Activated gamma-delta T cell treated with anti-CD3 and anti-CD28 coated beads, Interleukin-2, amount 50 U/mL, for 16 hours (primary cell): ENCODE data around the gene DUOXA1.
"Not testable (repeated sequence)": the region's sequence is repeated elsewhere in the genome, so short reads cannot be mapped to it uniquely, and the experiment has no call there.

Source experiments
- DNase-seq: peaks from one replicate; pipeline ENCODE4 v3.0.0-alpha.2; 2020; ENCODE audit warnings: low read depth

DUOXA1 gene

DNA sequence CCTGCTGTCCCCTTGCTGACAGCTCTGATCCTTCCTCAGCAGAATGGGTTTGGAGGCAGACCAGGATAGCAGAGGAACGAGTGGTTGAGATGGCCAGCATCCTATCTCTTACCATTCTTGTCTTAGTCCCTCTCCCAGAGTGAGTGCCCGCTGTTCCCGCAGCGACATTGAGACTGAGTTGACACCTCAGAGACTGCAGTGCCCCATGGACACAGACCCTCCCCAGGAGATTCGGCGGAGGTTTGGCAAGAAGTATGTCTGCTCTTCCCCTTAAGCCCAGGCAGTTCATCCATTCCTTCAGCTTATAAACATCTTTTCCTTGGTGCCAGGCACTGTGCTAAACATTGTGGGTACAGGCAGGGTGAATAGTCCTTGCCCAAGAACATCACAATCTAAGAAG lies 21.3 kb upstream of the DUOXA1 start:
- no peak for DNase-seq

DNA sequence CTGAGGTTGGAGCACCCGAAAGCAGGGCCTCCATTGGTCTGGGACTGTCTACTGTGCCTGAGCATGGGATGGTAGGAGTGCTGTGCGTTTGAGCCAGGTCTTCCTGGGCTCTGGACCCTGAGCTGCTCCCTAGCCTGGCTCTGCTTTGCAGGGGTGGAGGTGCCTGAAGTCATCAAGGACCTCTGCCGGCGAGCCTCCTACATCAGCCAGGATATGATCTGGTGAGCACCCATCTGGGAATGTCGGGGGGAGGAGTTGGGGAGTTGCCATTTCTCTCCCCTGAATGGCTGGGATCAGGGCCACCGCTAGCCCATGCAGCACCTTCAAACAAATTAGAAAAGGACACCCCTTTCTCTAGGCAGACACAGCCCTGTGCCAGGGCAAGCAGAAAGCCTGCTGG lies 20.8 kb upstream of the DUOXA1 start:
- no peak for DNase-seq

- DNase-seq = no peak
These were observed 19.4 kb upstream of the DUOXA1 start for GRCh38 chr15:45149060-45149459.

DNA sequence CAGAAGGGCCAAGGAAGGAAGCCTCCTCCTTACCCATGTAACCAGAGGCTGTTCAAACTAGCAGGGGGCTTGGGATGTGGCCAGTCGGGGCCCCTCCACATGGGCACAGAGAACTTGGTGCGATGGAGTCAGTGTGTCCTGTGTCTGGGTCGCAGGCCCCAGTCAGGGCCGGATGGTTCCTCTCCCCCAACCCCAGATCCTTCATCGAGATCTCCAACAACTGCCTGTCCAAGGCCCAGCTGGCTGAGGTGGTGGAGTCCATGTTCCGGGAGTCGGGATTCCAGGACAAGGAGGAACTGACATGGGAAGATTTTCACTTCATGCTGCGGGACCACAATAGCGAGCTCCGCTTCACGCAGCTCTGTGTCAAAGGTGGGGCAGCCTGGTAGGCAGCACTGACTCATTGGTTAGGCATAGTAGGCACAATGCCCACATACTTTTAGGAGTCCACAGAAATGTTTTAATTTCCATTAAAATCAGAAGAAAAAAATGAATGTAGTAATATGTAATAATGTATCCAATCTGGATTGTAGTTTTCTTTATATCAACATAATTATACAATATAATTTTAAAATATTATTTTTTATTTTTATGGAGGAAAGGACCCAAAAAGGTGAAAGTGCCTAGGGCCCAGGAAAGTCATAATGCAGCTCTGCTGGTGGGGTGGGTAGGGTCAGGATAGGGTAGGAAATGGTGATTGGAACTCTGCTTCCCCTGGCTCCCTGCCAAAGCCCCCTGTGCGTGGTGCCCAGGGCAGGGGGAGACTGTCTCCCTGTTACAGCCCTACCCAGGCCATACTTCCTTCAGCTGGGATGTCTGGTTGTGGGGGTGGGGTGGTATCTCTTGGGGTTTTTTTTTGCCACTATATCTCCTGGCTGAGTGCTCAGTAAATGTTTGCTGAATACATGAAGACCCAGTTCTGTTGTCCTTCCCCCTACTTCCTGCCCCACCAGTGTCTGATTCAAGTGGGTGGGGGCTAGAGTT lies 18.7 kb upstream of the DUOXA1 start:
- no peak for DNase-seq

GRCh38 chr15:45147606-45148005 lies 17.9 kb upstream of the DUOXA1 start:
- DNase-seq = no peak

GRCh38 chr15:45146405-45146804 lies 16.7 kb upstream of the DUOXA1 start:
- DNase-seq = no peak

DNA sequence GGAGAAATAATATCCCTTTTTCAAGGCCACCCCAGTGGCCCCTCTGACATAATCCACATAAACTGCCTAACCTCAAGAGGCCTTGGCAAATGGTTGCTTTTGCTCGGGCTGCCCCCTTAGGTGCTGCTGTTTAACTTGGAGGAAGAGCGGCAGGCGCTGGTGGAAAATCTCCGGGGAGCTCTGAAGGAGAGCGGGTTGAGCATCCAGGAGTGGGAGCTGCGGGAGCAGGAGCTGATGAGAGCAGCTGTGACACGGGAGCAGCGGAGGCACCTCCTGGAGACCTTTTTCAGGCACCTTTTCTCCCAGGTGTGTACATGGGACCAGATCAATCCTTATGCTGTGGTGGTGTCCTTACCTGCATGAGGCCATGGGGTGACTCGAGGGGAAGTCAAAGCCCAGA lies 15.1 kb upstream of the DUOXA1 start:
- DNase-seq = no peak

GRCh38 chr15:45143946-45144345 lies 14.3 kb upstream of the DUOXA1 start:
- no peak for DNase-seq

- DNase-seq = no peak
These were observed 13.4 kb upstream of the DUOXA1 start for GRCh38 chr15:45143056-45143455.

DNA sequence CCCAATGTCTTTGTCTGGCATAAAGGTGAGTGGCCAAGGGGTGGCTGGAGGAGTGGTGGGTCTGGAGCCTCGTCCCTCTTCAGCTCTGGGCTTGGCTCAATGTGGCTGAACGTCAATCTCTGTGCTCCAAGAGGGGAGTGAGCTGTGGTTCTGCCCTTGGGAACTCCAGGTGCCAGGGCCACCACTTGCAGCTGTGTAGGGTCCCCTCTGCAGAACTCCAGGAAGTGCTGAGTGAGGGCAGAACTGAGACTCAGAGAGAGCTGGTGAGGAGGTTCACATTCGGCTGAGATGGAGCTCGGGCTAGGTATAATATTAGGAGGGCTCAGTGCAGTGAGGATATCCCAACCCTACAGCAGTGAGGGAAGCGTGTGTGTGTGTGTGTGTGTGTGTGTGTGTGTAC lies 11.7 kb upstream of the DUOXA1 start:
- DNase-seq = no peak

DNA sequence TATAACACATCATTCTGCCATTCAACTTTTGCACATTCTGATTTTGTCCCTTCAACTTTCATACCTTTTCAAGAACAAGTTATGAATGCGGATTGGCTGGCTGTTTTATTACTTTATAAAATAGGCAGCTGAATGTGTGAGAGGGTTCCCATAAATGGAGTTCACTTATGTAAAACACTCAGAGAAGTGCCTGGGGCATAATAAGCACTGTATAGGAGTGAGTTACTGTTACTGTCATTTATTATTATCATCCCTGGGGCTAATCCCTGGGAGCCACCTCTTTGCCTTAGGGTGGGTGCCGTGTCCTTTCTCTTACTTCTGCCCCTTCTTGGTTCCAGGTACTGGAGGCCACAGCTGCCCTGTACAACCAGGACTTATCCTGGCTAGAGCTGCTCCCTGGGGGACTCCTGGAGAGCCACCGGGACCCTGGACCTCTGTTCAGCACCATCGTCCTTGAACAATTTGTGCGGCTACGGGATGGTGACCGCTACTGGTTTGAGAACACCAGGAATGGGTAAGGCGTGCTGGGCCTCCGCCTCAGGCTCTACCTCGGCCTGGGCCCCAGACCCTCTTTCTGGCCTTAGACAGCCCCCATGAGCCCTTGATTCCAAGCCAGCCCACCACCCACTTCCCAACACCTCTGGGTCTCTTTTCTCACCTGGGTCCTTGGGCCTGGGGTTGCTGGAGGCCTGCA lies 11.0 kb upstream of the DUOXA1 start:
- no peak for DNase-seq

GRCh38 chr15:45139770-45140169 lies 10.1 kb upstream of the DUOXA1 start:
- no peak for DNase-seq

DNA sequence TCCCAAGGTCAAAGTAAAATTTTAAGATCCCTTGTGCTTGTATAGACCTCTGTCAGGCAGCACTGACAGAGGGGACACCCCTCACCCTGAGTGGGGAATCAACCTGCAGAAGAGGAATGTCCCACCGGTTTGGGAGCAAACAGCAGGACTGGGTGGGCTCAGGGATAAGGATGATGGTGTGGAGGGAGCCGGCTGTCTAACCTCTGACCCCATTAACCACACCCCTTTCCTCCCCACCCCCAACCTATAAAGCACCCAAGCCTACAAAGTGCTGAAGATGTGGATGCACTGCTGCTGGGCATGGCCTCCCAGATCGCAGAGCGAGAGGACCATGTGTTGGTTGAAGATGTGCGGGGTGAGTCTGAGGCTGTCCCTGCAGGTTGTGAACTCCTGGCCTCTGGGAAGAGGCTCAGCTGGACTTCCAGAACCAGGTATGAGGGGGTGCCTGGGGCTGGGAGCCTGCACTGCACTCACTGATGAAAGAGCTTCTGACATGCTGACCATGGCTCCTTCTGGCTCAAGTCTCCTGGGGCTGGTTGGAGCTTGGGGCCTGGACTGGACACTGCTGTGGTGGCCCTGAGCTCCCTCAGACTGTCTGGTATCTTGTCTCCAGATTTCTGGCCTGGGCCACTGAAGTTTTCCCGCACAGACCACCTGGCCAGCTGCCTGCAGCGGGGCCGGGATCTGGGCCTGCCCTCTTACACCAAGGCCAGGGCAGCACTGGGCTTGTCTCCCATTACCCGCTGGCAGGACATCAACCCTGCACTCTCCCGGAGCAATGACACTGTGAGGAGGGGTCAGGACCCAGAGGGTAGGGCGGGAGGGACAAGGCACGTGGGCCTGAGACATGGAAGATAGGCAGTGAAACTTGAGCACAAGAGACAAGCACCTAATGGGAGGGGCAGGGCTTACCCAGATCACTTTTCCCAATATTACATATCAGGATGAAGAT lies 9.4 kb upstream of the DUOXA1 start:
- DNase-seq = no peak

GRCh38 chr15:45137703-45138102 lies 8.0 kb upstream of the DUOXA1 start:
- DNase-seq = no peak

- DNase-seq = no peak
These were observed 6.7 kb upstream of the DUOXA1 start for GRCh38 chr15:45136378-45136764.

GRCh38 chr15:45135705-45136377 lies 6.2 kb upstream of the DUOXA1 start:
- not testable (repeated sequence) for DNase-seq

GRCh38 chr15:45134682-45135604 lies 5.3 kb upstream of the DUOXA1 start:
- DNase-seq = no peak

DNA sequence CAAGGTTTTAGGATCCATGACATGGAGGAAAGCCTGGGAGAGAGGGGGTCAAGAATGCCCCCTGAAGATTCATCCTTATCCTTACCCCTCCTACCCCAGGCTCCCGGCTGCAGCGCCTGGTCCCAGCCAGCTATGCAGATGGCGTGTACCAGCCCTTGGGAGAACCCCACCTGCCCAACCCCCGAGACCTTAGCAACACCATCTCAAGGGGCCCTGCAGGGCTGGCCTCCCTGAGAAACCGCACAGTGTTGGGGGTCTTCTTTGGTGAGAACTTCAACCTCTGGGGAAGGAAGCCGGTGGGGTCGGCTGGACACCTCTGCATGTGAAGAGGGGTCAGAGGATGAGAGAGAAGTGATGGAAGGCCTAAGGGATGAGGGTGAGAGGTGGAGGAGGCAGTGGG lies 4.4 kb upstream of the DUOXA1 start:
- DNase-seq = no peak

DNA sequence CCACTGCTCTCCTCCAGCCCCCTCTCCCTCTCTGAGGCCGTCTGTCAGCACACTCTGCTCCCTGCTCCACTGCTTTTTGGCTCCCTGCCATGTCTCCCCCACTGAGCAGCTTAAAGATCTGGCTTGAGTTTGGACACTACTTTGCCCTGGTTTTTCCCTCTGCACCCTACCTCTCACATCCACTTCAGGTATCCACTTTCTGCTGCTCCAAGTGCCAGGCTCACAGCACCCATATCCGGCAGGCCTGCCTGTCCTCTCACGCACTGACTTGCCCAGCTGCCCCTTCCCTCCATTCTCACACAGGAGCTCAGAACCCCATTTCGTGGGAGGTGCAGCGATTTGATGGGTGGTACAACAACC lies 3.9 kb upstream of the DUOXA1 start:
- no peak for DNase-seq

- DNase-seq = no peak
These were observed 3.3 kb upstream of the DUOXA1 start for GRCh38 chr15:45132844-45133560.
